Spleen (tissue), 13 donors: ENCODE data around the gene HS3ST1. TPM values are rescaled to one million over a fixed set of nuclear protein-coding genes. Genes with fewer than 3 reads are reported as not detected.

Experiments
- DNase-seq: peaks from one replicate; pipeline ENCODE4 v3.0.0-alpha.2; 2020
- H3K27ac ChIP-seq, 8 donors: fragments of 200-600 bp; sonication (generic) in 7 of 8; 1 replicate in 4 of 8; 2 replicates in 4 of 8; pipeline versions ENCODE4 v1.5.0 to v1.8.0; 2016 to 2021; ENCODE audit warnings: inconsistent platforms in 4 of 8, mild to moderate bottlenecking in 4 of 8, moderate library complexity in 1 of 8
- H3K27me3 ChIP-seq, 7 donors: fragments of 200-600 bp; sonication (generic) in 6 of 7; replicated peaks in 1 of 7; 1 replicate in 4 of 7; 2 replicates in 3 of 7; pipeline versions ENCODE4 v1.5.0 to v1.8.0; 2016 to 2021; ENCODE audit warnings: inconsistent platforms in 3 of 7, mild to moderate bottlenecking in 1 of 7
- H3K36me3 ChIP-seq, 6 donors: fragments of 200-600 bp; sonication (generic) in 5 of 6; 1 replicate in 4 of 6; 2 replicates in 2 of 6; pipeline versions ENCODE4 v1.5.0 to v1.8.0; 2016 to 2021; ENCODE audit warnings: inconsistent platforms in 2 of 6
- H3K4me1 ChIP-seq, 6 donors: fragments of 200-600 bp; sonication (generic) in 5 of 6; 1 replicate in 3 of 6; 2 replicates in 3 of 6; pipeline versions ENCODE4 v1.5.0 to v1.8.0; 2016 to 2021; ENCODE audit warnings: inconsistent platforms in 3 of 6
- H3K4me3 ChIP-seq, 8 donors: fragments of 200-600 bp; sonication (generic) in 7 of 8; 1 replicate in 4 of 8; 2 replicates in 4 of 8; pipeline versions ENCODE4 v1.5.0 to v1.8.0; 2016 to 2021; ENCODE audit warnings: inconsistent platforms in 4 of 8, mild to moderate bottlenecking in 4 of 8, moderate library complexity in 2 of 8
- H3K9me3 ChIP-seq, 8 donors: fragments of 200-600 bp; sonication (generic) in 7 of 8; 1 replicate in 4 of 8; 2 replicates in 4 of 8; pipeline versions ENCODE4 v1.5.0 to v1.8.0; 2016 to 2021; ENCODE audit warnings: inconsistent platforms in 4 of 8
- POLR2A ChIP-seq, 3 donors: fragments of 450-650 bp; IDR thresholded peaks; one replicate each; pipeline ENCODE4 v1.5.1; 2017; ENCODE audit warnings: antibody characterized with exemption in 3 of 3, mild to moderate bottlenecking in 1 of 3
- POLR2AphosphoS5 ChIP-seq, 3 donors: sonication (generic); formaldehyde crosslinking; IDR thresholded peaks; one replicate each; pipeline ENCODE4 v1.5.1; 2017; ENCODE audit warnings: antibody characterized with exemption in 3 of 3
- WGBS, 5 donors: extraction: QIAGEN DNeasy Blood & Tissue Kit in 3 of 5; methylation state at CpG; one replicate each; pipeline versions ENCODE4 v1.1.5 to v1.1.7; 2013 to 2018; 5-methylcytosine and 5-hydroxymethylcytosine counted together
- intact Hi-C: fragments of 100-400 bp; cut with DNase I; formaldehyde crosslinking; loops from one replicate; pipeline ENCODE4 v1.15.0; 2023; ENCODE audit warnings: low total_unique reads
- long read RNA-seq, 2 donors: transcript quantifications; one replicate each; lab custom pipeline, GENCODE V29; 2026
- polyA plus RNA-seq, 3 donors: library from polyadenylated mRNA; stranded (reverse); fragments of 200-250 nt; gene quantifications; one replicate each; pipeline ENCODE4 v1.2.1, GENCODE V29; 2013
- total RNA-seq, 7 donors: library from RNA; depleted of rRNA in 3 of 7; stranded (reverse); fragments of >200 nt in 3 of 7; fragmentation: NEBNext Ultra II Directional in 4 of 7; extraction: Animal tissue kit (Norgen Biotek cat#: 25700) in 4 of 7; gene quantifications; one replicate each; pipeline versions ENCODE4 v1.1.0 to v1.2.1, GENCODE V29; 2016 to 2021
- TF ChIP-seq, protein P1 (sequence below), 11 experiments: fragments of 200-600 bp in 7 of 11; fragments of 450-650 bp in 4 of 11; sonication (generic) in 4 of 11; IDR thresholded peaks in 8 of 11; conservative IDR thresholded peaks in 3 of 11; 1 replicate in 7 of 11; 2 replicates in 4 of 11; pipeline versions ENCODE4 v1.4.0 to v1.8.0; 2016 to 2021; ENCODE audit warnings: antibody characterized with exemption in 11 of 11, inconsistent platforms in 4 of 11, mild to moderate bottlenecking in 1 of 11
- donor health status: healthy with polysubstance abuse.
- donor health status: DM: no; HTN: no; CAD: no; lungs with moderate emphysema.
- donor health status: DM: no; HTN: no; CAD: no.
- donor health status: Bipolar disorder and iron deficiency.
- donor health status: healthy.
- donor health status: DM: no; HTN: no; CAD: no.
- donor health status: DM: yes; HTN: yes; CAD: no.

Gene HS3ST1
- total RNA-seq (1 to 10 TPM; 2.6 to 7.4 (median 3.4) TPM), polyA plus RNA-seq (1 to 10 TPM; 1.8 to 4.7 (median 2.3) TPM)
- long read RNA-seq, donor 1, full-length matches to known transcripts: 9 of 9 reads
- long read RNA-seq, donor 1, partial matches to known transcripts: 0 of 9 reads
- long read RNA-seq, donor 1, other reads (novel, unspliced or antisense): 0 of 9 reads
- long read RNA-seq, donor 2, full-length matches to known transcripts: 10 of 10 reads
- long read RNA-seq, donor 2, partial matches to known transcripts: 0 of 10 reads
- long read RNA-seq, donor 2, other reads (novel, unspliced or antisense): 0 of 10 reads

DNA sequence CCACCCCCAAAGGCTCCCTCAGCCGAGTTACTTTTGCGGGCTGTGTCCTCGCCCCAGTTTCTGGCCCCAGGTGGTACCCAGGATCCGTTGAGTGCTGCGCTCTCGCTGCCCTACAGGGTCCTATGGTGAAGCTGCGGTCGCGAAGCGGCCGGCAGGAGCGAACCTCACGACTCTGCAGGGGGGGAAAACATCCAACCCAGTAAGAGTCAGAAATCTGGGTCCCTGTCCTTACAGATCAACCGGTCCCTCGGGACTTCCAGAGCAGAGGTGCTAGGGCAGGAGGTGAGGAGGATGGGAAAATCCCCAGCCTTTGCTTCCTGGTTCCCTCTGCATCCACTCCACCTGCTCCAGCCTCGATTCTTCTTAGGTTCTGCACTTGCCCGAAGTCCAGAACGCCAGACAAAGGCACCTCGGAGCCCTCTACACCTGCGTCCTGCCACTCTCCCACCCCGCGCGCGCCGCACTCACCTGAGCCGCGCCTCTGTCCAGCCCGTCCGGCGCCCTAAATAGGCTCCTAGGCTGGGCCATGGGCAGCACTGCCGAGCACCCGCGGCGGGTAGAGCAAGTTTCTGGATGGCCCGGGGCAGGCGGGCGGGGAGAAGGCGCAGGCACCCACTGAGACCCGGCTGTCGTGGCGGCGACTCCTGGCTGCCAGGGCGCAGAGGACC, at the start of gene HS3ST1:
HS3ST1 (minus strand) TSS at position 664 of the 668 bp plus-strand sequence. CDS start 28,889 bp downstream, outside the sequence.
- H3K27ac ChIP-seq: peak within 1 kb of the TSS; percentile 55 to 79 (median 74)
- intact Hi-C loops: loop anchor here (5.0 kb wide), 1 partner anchor 846 kb away; no protein-coding TSS in a partner anchor
- WGBS, 5 donors: 2% methylated on average over 25 to 43 of the region's 43 CpGs

DNA sequence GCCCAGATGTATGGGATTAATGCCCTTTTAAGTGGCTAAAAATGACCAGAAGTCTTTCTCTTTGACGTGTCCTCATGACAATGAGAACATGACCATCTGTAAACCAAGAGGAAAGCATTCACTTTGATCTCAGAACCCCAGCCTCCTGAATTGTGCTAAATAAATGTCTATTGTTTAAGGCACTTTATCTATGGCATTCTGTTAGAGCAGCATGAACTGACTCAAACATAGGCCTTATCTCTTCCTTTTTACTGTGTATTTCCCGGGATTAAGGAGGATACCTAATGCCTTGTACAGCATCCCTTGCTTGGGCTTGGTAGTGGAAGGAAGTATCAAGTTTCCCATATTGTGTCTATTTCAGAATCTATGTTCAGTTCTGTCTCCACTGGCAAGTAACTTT, 47.2 kb upstream of the HS3ST1 start:
- intact Hi-C loops: no loop called here
- TF ChIP-seq POLR2AphosphoS5 (IDR thresholded peaks at IDR 0.05) (no peak), POLR2A (IDR thresholded peaks at IDR 0.05) (no peak)
- TF ChIP-seq, protein P1, sequence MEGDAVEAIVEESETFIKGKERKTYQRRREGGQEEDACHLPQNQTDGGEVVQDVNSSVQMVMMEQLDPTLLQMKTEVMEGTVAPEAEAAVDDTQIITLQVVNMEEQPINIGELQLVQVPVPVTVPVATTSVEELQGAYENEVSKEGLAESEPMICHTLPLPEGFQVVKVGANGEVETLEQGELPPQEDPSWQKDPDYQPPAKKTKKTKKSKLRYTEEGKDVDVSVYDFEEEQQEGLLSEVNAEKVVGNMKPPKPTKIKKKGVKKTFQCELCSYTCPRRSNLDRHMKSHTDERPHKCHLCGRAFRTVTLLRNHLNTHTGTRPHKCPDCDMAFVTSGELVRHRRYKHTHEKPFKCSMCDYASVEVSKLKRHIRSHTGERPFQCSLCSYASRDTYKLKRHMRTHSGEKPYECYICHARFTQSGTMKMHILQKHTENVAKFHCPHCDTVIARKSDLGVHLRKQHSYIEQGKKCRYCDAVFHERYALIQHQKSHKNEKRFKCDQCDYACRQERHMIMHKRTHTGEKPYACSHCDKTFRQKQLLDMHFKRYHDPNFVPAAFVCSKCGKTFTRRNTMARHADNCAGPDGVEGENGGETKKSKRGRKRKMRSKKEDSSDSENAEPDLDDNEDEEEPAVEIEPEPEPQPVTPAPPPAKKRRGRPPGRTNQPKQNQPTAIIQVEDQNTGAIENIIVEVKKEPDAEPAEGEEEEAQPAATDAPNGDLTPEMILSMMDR (IDR thresholded peaks at IDR 0.05 in 8 of 11, conservative IDR thresholded peaks at IDR 0.05 in 3 of 11): no peak

More for the DNA sequence above, at the start of gene HS3ST1:
- TF ChIP-seq POLR2A (IDR thresholded peaks at IDR 0.05) (no peak), POLR2AphosphoS5 (IDR thresholded peaks at IDR 0.05) (no peak)
- TF ChIP-seq, protein P1 (IDR thresholded peaks at IDR 0.05 in 8 of 11, conservative IDR thresholded peaks at IDR 0.05 in 3 of 11): no peak
- peak within 1 kb of the TSS; percentile 54 to 89 (median 66) for H3K4me3 ChIP-seq
- peaks cover 0 to 42% (median 13%) of the 10 kb centered on the region in 7 donors for H3K27me3 ChIP-seq
- no peaks in the 10 kb centered on the region for H3K36me3 ChIP-seq
- DNase-seq: peak; percentile 79
- peaks cover 0 to 82% (median 38%) of the 10 kb centered on the region in 6 donors for H3K4me1 ChIP-seq
- H3K9me3 ChIP-seq: no peaks in the 10 kb centered on the region

GRCh38 chr4:11474146-11474545, 45.5 kb upstream of the HS3ST1 start:
- TF ChIP-seq, protein P1 (IDR thresholded peaks at IDR 0.05 in 8 of 11, conservative IDR thresholded peaks at IDR 0.05 in 3 of 11): no peak
- no peak for TF ChIP-seq POLR2AphosphoS5 (IDR thresholded peaks at IDR 0.05)
- TF ChIP-seq POLR2A (IDR thresholded peaks at IDR 0.05): no peak
- Histone ChIP-seq H3K36me3 (no peaks in the 10 kb centered on the region), H3K4me3 (no peak overlapping the region), H3K9me3 (peaks cover 0 to 5% (median 0%) of the 10 kb centered on the region in 8 donors), H3K4me1 (peaks cover 0 to 48% (median 37%) of the 10 kb centered on the region in 6 donors), H3K27ac (no peak overlapping the region), H3K27me3 (no peaks in the 10 kb centered on the region)
- intact Hi-C loops: no loop called here
- WGBS, 5 donors: 60 to 92% (median 76%) methylated on average over 1 of the region's 1 CpG
- DNase-seq: no peak

More for the DNA sequence above, 47.2 kb upstream of the HS3ST1 start:
- Histone ChIP-seq H3K4me1 (peaks cover 0 to 39% (median 27%) of the 10 kb centered on the region in 6 donors), H3K36me3 (no peaks in the 10 kb centered on the region), H3K4me3 (no peak overlapping the region), H3K27ac (no peak overlapping the region), H3K27me3 (no peaks in the 10 kb centered on the region), H3K9me3 (peaks cover 0 to 8% (median 2%) of the 10 kb centered on the region in 8 donors)
- WGBS, 5 donors: 67 to 77% (median 71%) methylated on average over 2 of the region's 2 CpGs
- DNase-seq: no peak

DNA sequence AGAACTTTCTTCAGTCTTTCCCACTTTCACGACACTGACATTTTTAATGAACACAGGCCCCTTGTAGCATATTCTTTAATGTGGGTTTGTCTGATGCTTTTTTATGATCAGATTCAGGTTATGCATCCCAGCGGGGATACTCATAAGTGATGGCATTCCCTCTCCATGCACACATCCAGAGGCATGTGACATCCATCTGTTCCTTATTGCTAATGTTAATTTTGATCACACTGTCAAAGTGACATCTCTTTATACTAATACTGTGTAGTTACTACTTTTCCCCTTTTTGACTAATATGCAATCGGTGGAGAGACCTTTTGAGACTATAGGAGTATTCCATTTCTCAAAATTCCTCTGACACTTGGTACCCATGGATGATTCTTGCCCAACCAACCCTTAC, 43.8 kb upstream of the HS3ST1 start:
- DNase-seq: no peak
- Histone ChIP-seq H3K27me3 (no peaks in the 10 kb centered on the region), H3K27ac (peak overlapping the region in 5 of 8 donors; percentile 77 to 85 (median 79)), H3K4me3 (peak overlapping the region in 1 of 8 donors; percentile 55), H3K9me3 (peaks cover 0 to 2% (median 0%) of the 10 kb centered on the region in 8 donors), H3K4me1 (peaks cover 0 to 59% (median 37%) of the 10 kb centered on the region in 6 donors), H3K36me3 (no peaks in the 10 kb centered on the region)
- intact Hi-C loops: no loop called here
- WGBS, 5 donors: 84 to 91% (median 86%) methylated on average over 3 of the region's 3 CpGs
- TF ChIP-seq, protein P1 (IDR thresholded peaks at IDR 0.05 in 8 of 11, conservative IDR thresholded peaks at IDR 0.05 in 3 of 11): no peak
- no peak for TF ChIP-seq POLR2AphosphoS5 (IDR thresholded peaks at IDR 0.05)
- TF ChIP-seq POLR2A (IDR thresholded peaks at IDR 0.05): no peak
